IMR-90 (cell line): ENCODE measurements around the gene CD24. TPM values are rescaled to one million over a fixed set of nuclear protein-coding genes. Genes with fewer than 3 reads are reported as not detected.

Experiments
- ATAC-seq: fragments of 200-7000 bp; cut with Tn5 transposase; 2 replicates; pipeline ENCODE4 v1.9.1; 2020; ENCODE audit warnings: low read depth, mild to moderate bottlenecking, moderate library complexity
- BruUV-seq: library from RNA; stranded (reverse); fragments of 400-500 nt; replicated peaks from 2 replicates; lab custom pipeline; 2021; lab: Mats Ljungman, UMichigan
- CTCF ChIA-PET: fragments of 300-600 bp; formaldehyde crosslinking; extraction: SDS; loops from one replicate; lab custom pipeline; 2021; ENCODE audit warnings: antibody characterized with exemption; lab: Yijun Ruan, JAX
- POLR2A ChIA-PET: fragments of 300-600 bp; sonication (Branson Sonifier 250); formaldehyde crosslinking; loops from one replicate; lab custom pipeline; 2022; ENCODE audit warnings: antibody characterized with exemption; ENCODE audit not compliant: unreplicated experiment; lab: Charles Lee
- DNase-seq: peaks from one replicate; pipeline ENCODE4 v3.0.0; 2013
- H2AFZ ChIP-seq: replicated peaks from 2 replicates; pipeline ENCODE3; 2013; ENCODE audit warnings: low read length, mild to moderate bottlenecking; ENCODE audit not compliant: poor library complexity
- H2AK5ac ChIP-seq: 2 replicates; pipeline ENCODE4 v1.6.1; 2013; ENCODE audit warnings: low read depth, low read length, inconsistent platforms
- H2AK9ac ChIP-seq: replicated peaks from 2 replicates; pipeline ENCODE3; 2013; ENCODE audit warnings: mild to moderate bottlenecking, low read depth, low read length, moderate library complexity; ENCODE audit not compliant: poor library complexity
- H2BK120ac ChIP-seq: 2 replicates; pipeline ENCODE4 v1.6.1; 2013; ENCODE audit warnings: low read depth, low read length, inconsistent platforms
- H2BK15ac ChIP-seq: 3 replicates; pipeline ENCODE4 v1.6.1; 2013; ENCODE audit warnings: low read depth, low read length, inconsistent platforms
- H2BK20ac ChIP-seq: 2 replicates; pipeline ENCODE4 v1.6.1; 2013; ENCODE audit warnings: low read depth, mild to moderate bottlenecking, inconsistent platforms, low read length, moderate library complexity
- H2BK5ac ChIP-seq: 2 replicates; pipeline ENCODE4 v1.6.1; 2013; ENCODE audit warnings: mild to moderate bottlenecking, low read depth, low read length, inconsistent platforms; ENCODE audit not compliant: poor library complexity, severe bottlenecking
- H3K14ac ChIP-seq: replicated peaks from 2 replicates; pipeline ENCODE4 v1.6.1; 2013; ENCODE audit warnings: low read depth, low read length, inconsistent platforms
- H3K18ac ChIP-seq: 2 replicates; pipeline ENCODE4 v1.6.1; 2013; ENCODE audit warnings: low read depth, low read length, control low read depth
- H3K23ac ChIP-seq: 2 replicates; pipeline ENCODE4 v1.6.1; 2013; ENCODE audit warnings: low read depth, low read length, inconsistent platforms
- H3K27ac ChIP-seq: 2 replicates; pipeline ENCODE4 v1.5.1; 2013; ENCODE audit warnings: mild to moderate bottlenecking, control low read depth, low read length; ENCODE audit not compliant: insufficient read depth
- H3K27me3 ChIP-seq: 2 replicates; pipeline ENCODE4 v1.6.1; 2013; ENCODE audit warnings: low read length; ENCODE audit not compliant: control insufficient read depth, insufficient read depth
- H3K36me3 ChIP-seq: 2 replicates; pipeline ENCODE4 v1.6.1; 2013; ENCODE audit warnings: low read length, mixed read lengths; ENCODE audit not compliant: control insufficient read depth, insufficient read depth
- H3K4ac ChIP-seq: 2 replicates; pipeline ENCODE4 v1.6.1; 2013; ENCODE audit warnings: low read depth, low read length, inconsistent platforms
- H3K4me1 ChIP-seq: 2 replicates; pipeline ENCODE4 v1.6.1; 2013; ENCODE audit warnings: low read length, mixed read lengths; ENCODE audit not compliant: control insufficient read depth, insufficient read depth
- H3K4me2 ChIP-seq: 2 replicates; pipeline ENCODE4 v1.6.1; 2013; ENCODE audit warnings: low read depth, mild to moderate bottlenecking, control low read depth, low read length, moderate library complexity
- H3K4me3 ChIP-seq: 2 replicates; pipeline ENCODE4 v1.5.1; 2013; ENCODE audit warnings: low read depth, mild to moderate bottlenecking, control low read depth, low read length, moderate library complexity; ENCODE audit not compliant: insufficient read depth
- H3K56ac ChIP-seq: 2 replicates; pipeline ENCODE4 v1.6.1; 2013; ENCODE audit warnings: low read length, inconsistent platforms; ENCODE audit not compliant: insufficient read depth; ENCODE audit errors: extremely low read depth
- H3K79me1 ChIP-seq, 2 experiments: 2 replicates each; pipeline ENCODE4 v1.6.1; 2013; ENCODE audit warnings: low read length in 2 of 2, inconsistent platforms in 1 of 2, low read depth in 1 of 2
- H3K9ac ChIP-seq: 2 replicates; pipeline ENCODE4 v1.6.1; 2013; ENCODE audit warnings: low read depth, low read length, control low read depth
- H3K9me1 ChIP-seq: 2 replicates; pipeline ENCODE4 v1.6.1; 2013; ENCODE audit warnings: low read length, inconsistent platforms; ENCODE audit not compliant: insufficient read depth
- H3K9me3 ChIP-seq: 2 replicates; pipeline ENCODE4 v1.6.1; 2013; ENCODE audit warnings: low read length; ENCODE audit not compliant: control insufficient read depth, insufficient read depth
- H4K20me1 ChIP-seq: 2 replicates; pipeline ENCODE4 v1.6.1; 2013; ENCODE audit warnings: low read length, inconsistent platforms; ENCODE audit not compliant: insufficient read depth
- H4K5ac ChIP-seq: 2 replicates; pipeline ENCODE4 v1.6.1; 2013; ENCODE audit warnings: mild to moderate bottlenecking, low read depth, low read length, control low read depth
- H4K8ac ChIP-seq, 2 experiments: 2 replicates each; pipeline ENCODE4 v1.6.1; 2013; ENCODE audit warnings: low read depth in 2 of 2, low read length in 2 of 2, control low read depth in 1 of 2, inconsistent platforms in 1 of 2
- H4K91ac ChIP-seq: 2 replicates; pipeline ENCODE4 v1.6.1; 2013; ENCODE audit warnings: low read depth, low read length, inconsistent platforms; ENCODE audit not compliant: insufficient read depth
- CEBPB ChIP-seq: IDR thresholded peaks from 2 replicates; pipeline ENCODE4 v1.6.1; 2012; ENCODE audit warnings: low read depth, low read length, improper control_type of control experiment
- FOS ChIP-seq: fragments of 150-350 bp; IDR thresholded peaks from 2 replicates; pipeline ENCODE4 v1.6.1; 2016; ENCODE audit warnings: low read depth, low read length
- MXI1 ChIP-seq: IDR thresholded peaks from 2 replicates; pipeline ENCODE4 v1.6.1; 2012; ENCODE audit warnings: low read depth, mild to moderate bottlenecking, low read length, moderate library complexity, borderline replicate concordance
- WGBS, 2 experiments: methylation state at CpG; one replicate each; pipeline versions ENCODE4 v1.1.5 to v1.1.7; 2013; ENCODE audit warnings: missing lambda C conversion rate in 2 of 2; ENCODE audit not compliant: insufficient read length in 1 of 2; ENCODE audit errors: extremely low coverage in 2 of 2; 5-methylcytosine and 5-hydroxymethylcytosine counted together
- dilution Hi-C: fragments of 300-500 bp; cut with HindIII; formaldehyde crosslinking; loops from one replicate; pipeline ENCODE4 v1.14.3; 2018; ENCODE audit warnings: low sequenced_read_pairs; ENCODE audit not compliant: unreplicated experiment
- in situ Hi-C: fragments of 300-500 bp; cut with MboI; formaldehyde crosslinking; loops from 3 replicates; pipeline ENCODE4 v1.14.3; 2019; ENCODE audit warnings: low sequenced_read_pairs, inconsistent platforms, mixed read lengths
- intact Hi-C: fragments of 100-400 bp; cut with micrococcal nuclease; formaldehyde crosslinking; loops from 2 replicates; pipeline ENCODE4 v1.10.0; 2022
- polyA plus RNA-seq, 3 experiments: library from polyadenylated mRNA; depleted of rRNA; stranded (reverse); fragments of >200 nt; gene quantifications; 2 replicates each; pipeline ENCODE4 v1.2.3, GENCODE V29; 2012; ENCODE audit warnings: low replicate concordance in 1 of 3
- total RNA-seq: library from RNA; depleted of rRNA; stranded (reverse); fragments of >200 nt; gene quantifications from 2 replicates; pipeline ENCODE4 v1.2.3, GENCODE V29; 2012
- TF ChIP-seq, protein P1 (sequence below): fragments of 150-350 bp; IDR thresholded peaks from 2 replicates; pipeline ENCODE4 v1.6.1; 2016; ENCODE audit warnings: low read depth, mild to moderate bottlenecking, low read length, moderate library complexity, borderline replicate concordance

CD24 gene
- total and polyA plus RNA-seq, 2 of the 4 experiments (the other 2 are of a cell fraction), result 0.07 to 0.18 TPM

DNA sequence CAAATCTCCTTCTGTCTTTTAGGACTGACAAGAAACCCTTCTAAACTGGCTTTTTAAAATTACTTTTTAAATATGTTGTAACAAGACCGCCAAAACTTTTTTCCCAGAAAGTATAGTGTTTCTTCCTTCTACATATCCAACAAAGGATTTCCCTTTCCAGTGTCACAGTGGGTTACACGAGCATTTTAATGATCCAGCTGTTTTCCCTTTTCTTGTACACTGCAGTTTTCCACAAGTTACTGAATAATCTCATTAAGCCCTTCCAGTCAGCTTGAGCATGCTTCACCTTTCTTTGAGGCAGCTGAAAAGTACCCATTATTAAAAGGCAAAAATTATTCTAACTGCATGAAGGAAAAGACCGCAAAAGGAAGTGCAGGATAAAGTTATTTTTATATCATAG lies 48.6 kb downstream of the CD24 start:
- no peak overlapping the region for H3K27ac ChIP-seq
- H3K9me1 ChIP-seq, result no peaks in the 10 kb centered on the region
- no peak overlapping the region for H4K5ac ChIP-seq
- H4K91ac ChIP-seq, result no peak overlapping the region
- no peak overlapping the region for H2AK5ac ChIP-seq
- H2BK5ac ChIP-seq, result no peak overlapping the region
- H3K4me2 ChIP-seq, result no peak overlapping the region
- H2AFZ ChIP-seq, result no peak overlapping the region
- dilution Hi-C loops (no loop called here), intact Hi-C loops (no loop called here), in situ Hi-C loops (no loop called here)
- DNase-seq, result no peak
- no CpG with 5 or more reads among the region's 3 CpGs for WGBS, 2 experiments
- no peak overlapping the region for H3K56ac ChIP-seq
- H2AK9ac ChIP-seq, result no peak overlapping the region
- no peak overlapping the region for H2BK20ac ChIP-seq
- no peaks in the 10 kb centered on the region for H3K4me1 ChIP-seq
- H3K4me3 ChIP-seq, result no peak overlapping the region
- CTCF ChIA-PET, result no interaction called here
- no peaks in the 10 kb centered on the region; the same call in 1 of the 2 replicates for H3K27me3 ChIP-seq
- no peaks in the 10 kb centered on the region for H3K79me1 ChIP-seq
- no peak overlapping the region for H3K23ac ChIP-seq
- ATAC-seq, result no peak
- no TSS peak for BruUV-seq
- no peak overlapping the region for H4K8ac ChIP-seq
- POLR2A ChIA-PET, result no interaction called here
- no peak overlapping the region for H2BK15ac ChIP-seq
- no peak overlapping the region for H3K18ac ChIP-seq
- no peaks in the 10 kb centered on the region for H3K36me3 ChIP-seq
- TF ChIP-seq, protein P1, sequence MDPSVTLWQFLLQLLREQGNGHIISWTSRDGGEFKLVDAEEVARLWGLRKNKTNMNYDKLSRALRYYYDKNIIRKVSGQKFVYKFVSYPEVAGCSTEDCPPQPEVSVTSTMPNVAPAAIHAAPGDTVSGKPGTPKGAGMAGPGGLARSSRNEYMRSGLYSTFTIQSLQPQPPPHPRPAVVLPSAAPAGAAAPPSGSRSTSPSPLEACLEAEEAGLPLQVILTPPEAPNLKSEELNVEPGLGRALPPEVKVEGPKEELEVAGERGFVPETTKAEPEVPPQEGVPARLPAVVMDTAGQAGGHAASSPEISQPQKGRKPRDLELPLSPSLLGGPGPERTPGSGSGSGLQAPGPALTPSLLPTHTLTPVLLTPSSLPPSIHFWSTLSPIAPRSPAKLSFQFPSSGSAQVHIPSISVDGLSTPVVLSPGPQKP, result no peak
- TF ChIP-seq MXI1 (no peak), CEBPB (no peak), FOS (no peak)
- no peaks in the 10 kb centered on the region for H3K9me3 ChIP-seq
- H3K14ac ChIP-seq, result no peak overlapping the region
- no peak overlapping the region for H2BK120ac ChIP-seq
- no peaks in the 10 kb centered on the region for H4K20me1 ChIP-seq
- H3K9ac ChIP-seq, result no peak overlapping the region
- H3K4ac ChIP-seq, result no peak overlapping the region
